Femur (tissue), 1 donor: ENCODE results near the gene COL18A1.

Experiments
- DNase-seq: peaks from one replicate; pipeline ENCODE4 v3.0.0-alpha.2; 2017

The COL18A1 gene

GRCh38 chr21:45537746-45538291, 132.9 kb downstream of the COL18A1 start:
- DNase-seq: peak; percentile 11

- DNase-seq: peak; percentile 14
Observed at GRCh38 chr21:45538381-45539045, 133.5 kb downstream of the COL18A1 start.

- peak; percentile 13 for DNase-seq
Observed at GRCh38 chr21:45539046-45539795, 134.3 kb downstream of the COL18A1 start.

DNA sequence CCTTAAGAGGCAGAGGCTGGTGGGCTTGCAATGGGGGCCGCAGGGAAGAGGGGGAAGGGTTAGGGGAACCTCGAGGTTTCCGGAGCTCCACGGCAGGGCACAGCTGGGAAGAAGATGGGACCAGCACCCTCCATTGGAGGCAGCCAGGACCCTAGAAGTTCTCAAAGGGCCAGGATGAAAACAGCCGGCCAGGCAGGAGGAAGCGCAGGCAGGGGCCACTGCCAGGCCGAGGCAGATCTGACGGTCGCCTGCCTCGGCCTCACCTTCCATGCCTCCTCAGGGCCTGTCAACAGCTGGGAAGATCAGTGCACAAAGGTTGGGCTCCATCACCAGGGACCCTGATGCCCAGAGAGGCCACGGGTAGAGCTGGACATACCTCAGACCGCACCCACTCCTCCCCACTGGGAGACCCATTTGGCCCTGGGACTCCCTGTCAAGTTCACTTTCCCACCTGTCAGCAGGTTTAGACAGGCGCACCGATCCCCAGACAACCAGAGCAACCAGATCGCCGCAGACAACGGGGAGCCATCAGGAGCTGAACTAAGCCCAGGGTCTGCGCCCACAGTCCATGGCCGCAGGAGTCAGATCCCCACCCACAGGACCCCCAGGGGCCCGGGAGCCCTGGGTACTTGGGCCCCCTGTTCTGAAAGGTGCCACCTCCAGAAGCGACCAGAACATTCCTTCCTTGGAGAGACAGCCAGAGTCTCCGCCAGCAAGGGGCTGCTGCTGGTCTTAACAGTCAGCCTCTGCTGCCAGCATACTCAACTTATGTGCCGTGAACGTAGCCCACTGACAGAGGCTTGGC, 135.0 kb downstream of the COL18A1 start:
- DNase-seq: peak; percentile 22

GRCh38 chr21:45540601-45540970, 135.6 kb downstream of the COL18A1 start:
- DNase-seq: peak; percentile 13

DNA sequence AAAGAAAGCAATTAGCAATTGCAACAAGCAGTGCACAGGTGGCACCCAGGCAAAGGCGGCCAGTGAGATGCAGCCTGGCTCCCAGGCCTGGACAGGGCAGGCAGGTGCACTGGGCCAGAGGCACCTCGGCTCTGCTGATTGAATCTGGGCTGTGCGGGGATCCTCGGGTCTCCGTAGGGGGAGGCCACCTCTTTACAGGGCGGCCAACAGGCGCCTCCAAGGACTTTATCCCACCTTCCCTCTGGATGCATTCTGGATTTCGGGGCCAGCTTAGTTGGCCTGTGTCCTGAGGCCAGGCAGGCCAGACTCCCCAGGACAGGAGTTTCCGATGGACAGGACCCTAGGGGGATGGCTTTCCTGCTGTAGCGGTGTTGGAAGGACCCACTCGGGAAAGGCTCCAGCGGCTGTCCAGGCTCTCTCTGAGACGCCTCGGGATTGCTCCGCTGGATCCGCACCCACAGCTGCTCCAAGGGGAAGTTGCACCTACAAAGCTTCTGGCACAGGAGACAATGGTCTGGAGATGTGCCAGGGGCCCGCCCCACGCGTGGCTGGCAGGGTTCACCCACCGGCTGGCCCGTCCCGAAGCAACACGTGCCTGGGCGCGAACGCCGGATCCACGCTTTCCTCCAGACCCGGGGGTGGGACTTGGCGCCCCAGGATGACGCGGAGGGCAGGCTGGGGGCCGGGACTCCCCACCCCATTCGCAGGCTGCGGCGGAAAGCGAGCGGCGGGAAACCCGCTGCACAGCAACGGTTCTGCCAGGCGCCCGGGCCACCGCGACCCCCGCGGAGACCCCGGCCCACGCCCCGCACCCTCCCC, 136.5 kb downstream of the COL18A1 start:
- peak; percentile 82 for DNase-seq

DNA sequence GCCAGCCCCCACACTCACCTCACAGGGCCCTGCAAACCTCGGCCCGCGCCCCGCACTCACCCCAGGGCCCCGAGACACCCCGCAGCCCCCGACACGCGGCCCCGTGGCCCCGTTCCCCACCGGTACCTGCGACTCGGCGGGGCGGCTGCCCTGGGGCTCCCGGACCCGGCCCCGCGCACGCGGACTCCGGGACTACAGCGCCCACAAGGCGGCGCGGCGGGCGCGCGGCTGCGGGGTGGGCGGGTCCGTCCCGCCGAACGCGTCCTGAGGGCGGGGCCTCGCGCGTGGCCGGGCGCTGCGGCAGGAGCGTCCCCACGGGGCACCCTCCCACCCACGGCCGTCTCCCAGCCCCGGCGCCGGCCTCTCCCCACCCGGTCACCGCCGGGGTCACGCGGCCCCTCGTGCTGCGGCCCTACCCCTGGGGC, 137.3 kb downstream of the COL18A1 start, which contains the start of gene SLC19A1:
SLC19A1 (minus strand) TSS at position 199 of the 425 bp plus-strand sequence. CDS start 4,481 bp downstream, outside the sequence.
- DNase-seq: peak; percentile 80

DNA sequence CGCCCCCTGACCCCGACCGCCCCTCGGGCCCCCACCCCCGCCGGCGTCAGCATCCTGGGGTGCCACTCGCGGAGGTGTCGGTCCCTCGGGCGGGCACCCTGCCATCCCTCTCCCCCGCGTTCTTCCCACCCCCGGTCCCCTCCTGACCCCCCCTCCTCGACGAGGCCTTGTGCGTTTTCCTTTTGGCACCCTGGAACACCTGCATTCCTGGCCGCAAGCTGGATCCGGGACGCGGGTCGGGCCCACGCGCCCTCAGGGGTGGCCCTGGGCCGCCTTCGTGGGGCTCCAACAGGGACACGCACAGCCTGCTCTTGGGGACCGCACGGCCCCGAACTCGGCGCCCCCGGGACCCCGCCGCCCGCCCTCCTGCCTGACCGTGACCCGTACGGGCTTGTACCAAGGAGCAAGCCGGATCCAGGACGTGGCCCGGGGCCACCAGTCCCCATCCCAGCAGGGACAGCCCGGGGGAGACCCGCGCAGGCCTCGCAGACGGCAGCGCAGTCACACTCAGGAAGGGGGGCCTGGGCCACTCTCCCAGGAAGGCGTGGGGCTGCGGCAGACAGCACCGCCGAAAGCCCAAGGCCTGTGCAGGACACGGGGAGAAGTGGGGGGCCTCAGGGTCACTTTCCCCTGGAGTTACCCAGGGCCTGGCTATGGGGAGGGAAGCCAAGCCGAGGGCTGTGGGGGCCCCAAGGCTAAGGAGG, 137.9 kb downstream of the COL18A1 start:
- DNase-seq: peak; percentile 37

DNA sequence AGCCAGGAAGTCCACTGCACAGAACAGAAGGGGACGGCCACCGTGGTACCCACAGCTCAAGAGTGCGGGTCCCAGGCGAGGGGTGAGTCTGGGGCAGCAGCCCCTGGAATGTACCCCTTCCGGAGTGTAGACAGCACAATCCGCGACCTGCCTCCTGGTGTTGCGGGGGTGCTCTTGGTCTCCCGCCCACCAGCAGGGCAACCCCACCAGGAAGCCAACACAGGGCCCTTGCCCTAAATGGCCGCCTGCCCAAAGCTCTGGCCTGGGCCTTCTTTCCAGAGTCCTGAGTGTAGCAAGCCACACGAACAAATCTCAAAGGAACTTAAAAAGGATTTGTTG, 138.4 kb downstream of the COL18A1 start:
- DNase-seq: peak; percentile 47

- DNase-seq: peak; percentile 17
Observed at GRCh38 chr21:45543710-45544448, 138.9 kb downstream of the COL18A1 start.

GRCh38 chr21:45544449-45545235, 139.7 kb downstream of the COL18A1 start:
- peak; percentile 10 for DNase-seq

DNA sequence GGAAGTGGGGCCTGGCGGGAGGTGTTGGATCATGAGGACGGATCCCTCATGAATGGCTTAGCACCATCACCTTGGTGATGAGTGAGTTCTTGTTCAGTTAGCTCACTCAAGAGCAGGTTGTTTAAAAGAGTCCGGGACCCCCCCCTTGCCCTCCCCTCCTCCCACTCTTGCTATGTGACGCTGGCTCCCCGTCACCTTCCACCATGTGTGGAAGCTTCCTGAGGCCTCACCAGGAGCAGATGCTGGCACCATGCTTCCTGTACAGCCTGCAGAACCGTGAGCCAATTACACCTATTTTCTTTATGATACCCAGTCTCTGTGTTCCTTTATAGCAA, 140.2 kb downstream of the COL18A1 start:
- no peak for DNase-seq

GRCh38 chr21:45545691-45546531, 140.9 kb downstream of the COL18A1 start:
- no peak for DNase-seq

DNA sequence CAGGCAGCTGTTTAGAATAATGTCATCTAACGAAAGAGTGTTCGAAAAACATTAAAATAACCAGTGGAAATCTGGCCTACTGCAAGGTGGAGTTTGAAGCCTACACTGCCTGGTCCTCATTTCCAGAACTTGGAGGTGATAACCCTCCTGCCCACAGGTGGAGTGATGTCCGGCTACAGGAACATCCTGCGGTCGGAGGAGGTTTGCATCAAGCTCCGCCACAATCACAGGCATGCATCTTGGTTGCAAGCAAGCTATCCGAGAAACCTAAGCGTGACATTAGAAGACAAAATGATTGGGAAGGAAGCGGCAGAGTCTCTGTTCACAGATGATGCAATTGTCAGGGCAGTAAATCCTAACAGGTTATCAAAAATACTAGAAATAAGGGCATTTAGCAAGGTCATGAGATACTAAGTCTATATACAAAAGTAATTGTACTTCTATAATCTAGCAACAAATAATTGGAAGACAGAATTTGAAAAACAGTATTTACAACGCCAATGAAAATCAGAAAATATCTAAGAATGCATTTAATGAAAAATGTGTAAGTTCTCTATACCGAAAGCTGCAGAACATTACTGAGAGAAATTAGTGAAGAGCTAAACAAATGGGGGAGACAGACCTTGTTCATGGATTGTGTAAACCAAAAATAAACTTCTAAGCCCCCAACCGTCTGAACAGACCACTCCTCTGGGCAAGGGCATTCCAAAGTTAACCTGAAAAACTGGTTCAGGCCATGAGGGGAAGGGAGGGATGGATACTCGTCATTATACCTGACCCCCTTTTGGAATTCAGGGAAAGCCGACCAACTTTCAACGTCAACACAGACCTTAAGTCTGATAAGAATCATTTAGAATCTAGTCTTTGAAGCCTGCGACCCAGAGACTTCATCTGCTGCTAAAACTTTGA, 141.9 kb downstream of the COL18A1 start:
- DNase-seq: no peak

- peak; percentile 10 for DNase-seq
Observed at GRCh38 chr21:45547545-45547900, 142.6 kb downstream of the COL18A1 start.

DNA sequence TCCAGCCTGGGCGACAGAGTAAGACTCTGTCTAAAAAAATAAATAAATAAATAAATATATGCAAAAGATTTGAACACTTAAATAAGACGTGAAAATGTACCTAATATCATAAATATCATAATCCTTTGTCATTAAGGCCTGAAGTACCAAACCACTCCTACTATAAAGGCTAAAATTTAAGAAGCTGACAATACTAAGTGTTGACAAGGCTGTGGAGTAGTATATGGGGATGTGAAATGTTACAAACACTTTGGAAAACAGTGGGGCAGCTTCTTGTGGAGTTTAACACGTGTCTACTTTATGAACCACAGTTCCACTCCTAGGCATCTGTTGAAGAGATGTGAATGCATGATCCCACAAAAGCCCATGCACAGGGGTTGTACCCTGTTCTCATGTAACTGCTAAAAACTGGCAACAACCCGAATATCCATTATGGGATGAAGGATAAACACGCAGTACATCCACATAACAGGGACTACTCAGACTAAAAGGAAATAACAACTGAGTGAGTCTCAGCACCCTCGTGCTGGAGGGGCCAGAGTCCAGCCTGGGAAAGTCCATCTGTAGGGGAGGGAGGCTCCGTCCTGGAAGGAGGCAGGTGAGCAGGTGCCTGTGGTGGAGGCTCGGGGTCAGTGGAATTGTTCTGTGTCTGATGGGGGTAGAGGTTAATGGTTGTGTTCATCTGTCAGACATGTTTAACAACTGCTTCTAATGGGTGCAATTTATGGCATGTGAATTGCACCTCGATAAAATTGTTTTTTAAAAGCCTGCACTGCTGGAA, 143.9 kb downstream of the COL18A1 start:
- peak; percentile 7 for DNase-seq
